AG04450 (cell line): Measurements from ENCODE around the gene ATP10B. TPM values are rescaled to one million over a fixed set of nuclear protein-coding genes. Genes with fewer than 3 reads are reported as not detected.

Experiments
- CTCF ChIA-PET: fragments of 300-600, 350-600 bp; formaldehyde crosslinking; extraction: SDS; loops from one replicate; lab custom pipeline; 2022; ENCODE audit warnings: antibody characterized with exemption, inconsistent platforms; lab: Charles Lee
- POLR2A ChIA-PET: fragments of 350-600 bp; formaldehyde crosslinking; extraction: SDS; loops from one replicate; lab custom pipeline; 2021; ENCODE audit warnings: antibody characterized with exemption, inconsistent platforms; lab: Yijun Ruan, JAX
- DNase-seq: peaks from one replicate; pipeline ENCODE4 v3.0.0-alpha.2; 2011; ENCODE audit warnings: low read depth, low spot score
- H3K27ac ChIP-seq: one replicate; pipeline ENCODE4 v1.5.1; 2012; ENCODE audit warnings: low read depth, low read length, control low read depth
- H3K27me3 ChIP-seq: one replicate; pipeline ENCODE4 v1.6.0; 2012; ENCODE audit warnings: low read length; ENCODE audit not compliant: control insufficient read depth, insufficient read depth
- H3K4me3 ChIP-seq: 2 replicates; pipeline ENCODE4 v1.5.1; 2011; ENCODE audit warnings: mild to moderate bottlenecking, low read depth, low read length, control low read depth
- H3K9me3 ChIP-seq: 2 replicates; pipeline ENCODE4 v1.5.1; 2012; ENCODE audit warnings: low read length; ENCODE audit not compliant: control insufficient read depth, insufficient read depth
- polyA plus RNA-seq: library from polyadenylated mRNA; depleted of rRNA; stranded (reverse); fragments of >200 nt; gene quantifications from 2 replicates; pipeline ENCODE4 v1.2.3, GENCODE V29; 2011
- TF ChIP-seq, protein P1 (sequence below): IDR thresholded peaks from 2 replicates; pipeline ENCODE4 v1.5.1; 2011; ENCODE audit warnings: low read depth, low read length, control low read depth, inconsistent platforms

The ATP10B gene
- polyA plus RNA-seq, 1 experiment: not detected

DNA sequence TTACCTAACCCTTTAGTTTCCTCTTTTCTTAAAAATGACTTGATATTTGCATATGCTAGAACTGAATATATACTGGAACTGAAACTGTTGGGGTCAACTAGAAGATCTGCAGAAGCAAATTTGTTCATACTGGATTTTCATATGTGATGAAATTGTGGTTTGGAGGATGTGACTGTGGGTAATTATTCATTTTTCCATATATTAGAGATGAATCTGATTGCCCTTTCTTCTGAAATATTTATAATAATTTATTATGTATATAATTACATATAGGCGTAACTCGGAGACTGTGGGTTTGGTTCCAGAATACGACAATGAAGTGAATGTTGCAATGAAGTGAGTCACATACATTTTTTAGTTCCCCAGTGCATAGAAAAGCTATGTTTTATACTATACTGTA, 149.1 kb downstream of the ATP10B start:
- TF ChIP-seq, protein P1, sequence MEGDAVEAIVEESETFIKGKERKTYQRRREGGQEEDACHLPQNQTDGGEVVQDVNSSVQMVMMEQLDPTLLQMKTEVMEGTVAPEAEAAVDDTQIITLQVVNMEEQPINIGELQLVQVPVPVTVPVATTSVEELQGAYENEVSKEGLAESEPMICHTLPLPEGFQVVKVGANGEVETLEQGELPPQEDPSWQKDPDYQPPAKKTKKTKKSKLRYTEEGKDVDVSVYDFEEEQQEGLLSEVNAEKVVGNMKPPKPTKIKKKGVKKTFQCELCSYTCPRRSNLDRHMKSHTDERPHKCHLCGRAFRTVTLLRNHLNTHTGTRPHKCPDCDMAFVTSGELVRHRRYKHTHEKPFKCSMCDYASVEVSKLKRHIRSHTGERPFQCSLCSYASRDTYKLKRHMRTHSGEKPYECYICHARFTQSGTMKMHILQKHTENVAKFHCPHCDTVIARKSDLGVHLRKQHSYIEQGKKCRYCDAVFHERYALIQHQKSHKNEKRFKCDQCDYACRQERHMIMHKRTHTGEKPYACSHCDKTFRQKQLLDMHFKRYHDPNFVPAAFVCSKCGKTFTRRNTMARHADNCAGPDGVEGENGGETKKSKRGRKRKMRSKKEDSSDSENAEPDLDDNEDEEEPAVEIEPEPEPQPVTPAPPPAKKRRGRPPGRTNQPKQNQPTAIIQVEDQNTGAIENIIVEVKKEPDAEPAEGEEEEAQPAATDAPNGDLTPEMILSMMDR: no peak
- H3K4me3 ChIP-seq: no peak overlapping the region
- no peak overlapping the region for H3K27ac ChIP-seq
- no peaks in the 10 kb centered on the region for H3K27me3 ChIP-seq
- POLR2A ChIA-PET: no interaction called here
- CTCF ChIA-PET: no interaction called here
- DNase-seq: no peak
- no peaks in the 10 kb centered on the region for H3K9me3 ChIP-seq

DNA sequence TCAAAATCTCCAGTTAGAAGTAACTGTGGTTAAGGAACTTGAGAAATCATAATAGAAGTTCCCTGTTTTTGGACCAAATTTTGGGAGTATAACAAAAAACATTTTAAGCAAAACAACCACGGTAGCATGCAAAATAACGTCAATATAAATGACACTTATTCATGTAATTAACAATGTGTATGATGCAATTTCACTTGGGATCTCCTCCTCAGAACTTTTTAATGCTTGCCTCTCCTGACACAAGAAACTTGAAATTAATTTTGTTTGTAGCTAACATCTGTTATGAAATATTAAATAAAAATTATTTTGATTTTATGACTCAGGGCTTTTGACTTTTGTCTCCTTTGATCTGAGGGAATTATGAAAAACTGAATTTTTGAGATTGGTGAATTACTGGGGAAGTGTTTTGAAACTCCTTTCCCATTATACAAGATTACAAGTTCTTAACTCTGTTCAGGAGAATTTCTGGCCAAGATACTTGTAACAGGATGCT, 149.7 kb downstream of the ATP10B start:
- ChIA-PET CTCF (no interaction called here), POLR2A (no interaction called here)
- no peak for DNase-seq
- H3K4me3 ChIP-seq: no peak overlapping the region
- H3K27me3 ChIP-seq: no peaks in the 10 kb centered on the region
- TF ChIP-seq, protein P1: no peak
- H3K27ac ChIP-seq: no peak overlapping the region
- H3K9me3 ChIP-seq: no peaks in the 10 kb centered on the region

DNA sequence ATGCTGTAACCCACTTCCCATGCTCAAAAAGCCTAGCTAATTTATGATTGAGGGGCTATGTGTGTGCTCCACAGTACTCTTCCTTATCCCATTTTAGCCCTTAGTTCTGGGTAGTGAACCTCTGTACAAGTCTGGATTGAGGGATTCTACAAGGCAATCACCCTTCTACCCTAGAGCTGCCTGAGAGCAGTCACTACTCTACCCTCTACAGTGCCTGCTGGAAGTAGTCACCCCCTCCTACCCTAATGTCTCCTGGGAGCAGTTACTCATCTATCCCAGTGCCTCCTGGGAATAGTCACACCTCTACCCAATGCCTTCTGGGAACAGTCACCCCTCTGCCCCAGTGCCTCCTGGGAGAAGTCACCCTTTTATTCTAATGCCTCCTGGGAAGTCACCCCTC, 150.6 kb downstream of the ATP10B start:
- POLR2A ChIA-PET: no interaction called here
- no peak for DNase-seq
- Histone ChIP-seq H3K27me3 (no peaks in the 10 kb centered on the region), H3K9me3 (no peaks in the 10 kb centered on the region), H3K27ac (no peak overlapping the region), H3K4me3 (no peak overlapping the region)
- CTCF ChIA-PET: no interaction called here
- TF ChIP-seq, protein P1: no peak

DNA sequence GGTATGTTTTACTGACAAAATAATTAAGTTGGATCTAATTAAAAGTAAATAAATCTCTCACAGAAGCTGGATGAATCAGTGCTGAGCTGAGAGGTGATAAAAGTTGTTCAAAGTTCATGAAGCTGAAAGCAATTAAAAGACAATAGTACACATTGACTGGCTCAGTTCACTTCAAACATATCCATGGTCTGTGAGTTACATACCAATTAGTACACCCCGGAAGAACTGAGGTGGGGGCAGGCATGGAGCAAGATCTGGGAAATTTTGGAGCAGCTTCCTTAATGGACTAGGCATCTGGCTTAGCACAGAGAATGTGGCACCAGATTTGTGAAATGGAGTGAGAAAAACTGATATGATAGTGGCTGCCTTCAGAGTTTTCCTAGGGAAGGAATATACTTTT, 152.7 kb downstream of the ATP10B start:
- no peak overlapping the region for H3K4me3 ChIP-seq
- TF ChIP-seq, protein P1: no peak
- no peaks in the 10 kb centered on the region for H3K9me3 ChIP-seq
- no peak overlapping the region for H3K27ac ChIP-seq
- no peak for DNase-seq
- ChIA-PET CTCF (no interaction called here), POLR2A (no interaction called here)
- H3K27me3 ChIP-seq: no peaks in the 10 kb centered on the region

DNA sequence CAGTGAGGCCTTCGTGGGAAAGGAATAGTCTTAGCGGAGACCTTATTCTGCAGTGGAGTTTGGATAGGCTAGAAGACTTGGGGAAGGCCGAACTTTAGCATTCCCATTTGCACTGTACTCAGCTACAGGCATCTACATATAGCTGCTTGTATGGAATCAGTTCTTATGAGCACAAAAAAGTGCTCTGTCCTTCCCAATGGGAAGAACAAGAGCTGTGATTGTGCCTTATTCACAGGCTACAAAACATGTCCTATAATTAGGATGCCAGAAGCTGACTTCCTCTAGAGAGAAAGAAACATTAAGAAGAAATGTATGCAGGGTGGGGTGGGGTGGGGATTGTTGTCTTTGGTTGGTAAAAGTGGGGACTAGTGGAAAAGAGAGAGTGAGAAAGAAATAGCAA, 154.7 kb downstream of the ATP10B start:
- Histone ChIP-seq H3K27me3 (no peaks in the 10 kb centered on the region), H3K4me3 (no peak overlapping the region), H3K27ac (no peak overlapping the region), H3K9me3 (no peaks in the 10 kb centered on the region)
- TF ChIP-seq, protein P1: no peak
- no peak for DNase-seq
- ChIA-PET POLR2A (no interaction called here), CTCF (no interaction called here)
